IMR-90 (cell line): ENCODE measurements around the gene LPCAT2. TPM values are rescaled to one million over a fixed set of nuclear protein-coding genes. Genes with fewer than 3 reads are reported as not detected.

Experiments
- ATAC-seq: fragments of 200-7000 bp; cut with Tn5 transposase; 2 replicates; pipeline ENCODE4 v1.9.1; 2020; ENCODE audit warnings: low read depth, mild to moderate bottlenecking, moderate library complexity
- BruUV-seq: library from RNA; stranded (reverse); fragments of 400-500 nt; replicated peaks from 2 replicates; lab custom pipeline; 2021; lab: Mats Ljungman, UMichigan
- CTCF ChIA-PET: fragments of 300-600 bp; formaldehyde crosslinking; extraction: SDS; loops from one replicate; lab custom pipeline; 2021; ENCODE audit warnings: antibody characterized with exemption; lab: Yijun Ruan, JAX
- POLR2A ChIA-PET: fragments of 300-600 bp; sonication (Branson Sonifier 250); formaldehyde crosslinking; loops from one replicate; lab custom pipeline; 2022; ENCODE audit warnings: antibody characterized with exemption; ENCODE audit not compliant: unreplicated experiment; lab: Charles Lee
- DNase-seq: peaks from one replicate; pipeline ENCODE4 v3.0.0; 2013
- H2AFZ ChIP-seq: replicated peaks from 2 replicates; pipeline ENCODE3; 2013; ENCODE audit warnings: low read length, mild to moderate bottlenecking; ENCODE audit not compliant: poor library complexity
- H2AK5ac ChIP-seq: 2 replicates; pipeline ENCODE4 v1.6.1; 2013; ENCODE audit warnings: low read depth, low read length, inconsistent platforms
- H2AK9ac ChIP-seq: replicated peaks from 2 replicates; pipeline ENCODE3; 2013; ENCODE audit warnings: mild to moderate bottlenecking, low read depth, low read length, moderate library complexity; ENCODE audit not compliant: poor library complexity
- H2BK120ac ChIP-seq: 2 replicates; pipeline ENCODE4 v1.6.1; 2013; ENCODE audit warnings: low read depth, low read length, inconsistent platforms
- H2BK15ac ChIP-seq: 3 replicates; pipeline ENCODE4 v1.6.1; 2013; ENCODE audit warnings: low read depth, low read length, inconsistent platforms
- H2BK20ac ChIP-seq: 2 replicates; pipeline ENCODE4 v1.6.1; 2013; ENCODE audit warnings: low read depth, mild to moderate bottlenecking, inconsistent platforms, low read length, moderate library complexity
- H2BK5ac ChIP-seq: 2 replicates; pipeline ENCODE4 v1.6.1; 2013; ENCODE audit warnings: mild to moderate bottlenecking, low read depth, low read length, inconsistent platforms; ENCODE audit not compliant: poor library complexity, severe bottlenecking
- H3K14ac ChIP-seq: replicated peaks from 2 replicates; pipeline ENCODE4 v1.6.1; 2013; ENCODE audit warnings: low read depth, low read length, inconsistent platforms
- H3K18ac ChIP-seq: 2 replicates; pipeline ENCODE4 v1.6.1; 2013; ENCODE audit warnings: low read depth, low read length, control low read depth
- H3K23ac ChIP-seq: 2 replicates; pipeline ENCODE4 v1.6.1; 2013; ENCODE audit warnings: low read depth, low read length, inconsistent platforms
- H3K27ac ChIP-seq: 2 replicates; pipeline ENCODE4 v1.5.1; 2013; ENCODE audit warnings: mild to moderate bottlenecking, control low read depth, low read length; ENCODE audit not compliant: insufficient read depth
- H3K27me3 ChIP-seq: 2 replicates; pipeline ENCODE4 v1.6.1; 2013; ENCODE audit warnings: low read length; ENCODE audit not compliant: control insufficient read depth, insufficient read depth
- H3K36me3 ChIP-seq: 2 replicates; pipeline ENCODE4 v1.6.1; 2013; ENCODE audit warnings: low read length, mixed read lengths; ENCODE audit not compliant: control insufficient read depth, insufficient read depth
- H3K4ac ChIP-seq: 2 replicates; pipeline ENCODE4 v1.6.1; 2013; ENCODE audit warnings: low read depth, low read length, inconsistent platforms
- H3K4me1 ChIP-seq: 2 replicates; pipeline ENCODE4 v1.6.1; 2013; ENCODE audit warnings: low read length, mixed read lengths; ENCODE audit not compliant: control insufficient read depth, insufficient read depth
- H3K4me2 ChIP-seq: 2 replicates; pipeline ENCODE4 v1.6.1; 2013; ENCODE audit warnings: low read depth, mild to moderate bottlenecking, control low read depth, low read length, moderate library complexity
- H3K4me3 ChIP-seq: 2 replicates; pipeline ENCODE4 v1.5.1; 2013; ENCODE audit warnings: low read depth, mild to moderate bottlenecking, control low read depth, low read length, moderate library complexity; ENCODE audit not compliant: insufficient read depth
- H3K56ac ChIP-seq: 2 replicates; pipeline ENCODE4 v1.6.1; 2013; ENCODE audit warnings: low read length, inconsistent platforms; ENCODE audit not compliant: insufficient read depth; ENCODE audit errors: extremely low read depth
- H3K79me1 ChIP-seq, 2 experiments: 2 replicates each; pipeline ENCODE4 v1.6.1; 2013; ENCODE audit warnings: low read length in 2 of 2, inconsistent platforms in 1 of 2, low read depth in 1 of 2
- H3K9ac ChIP-seq: 2 replicates; pipeline ENCODE4 v1.6.1; 2013; ENCODE audit warnings: low read depth, low read length, control low read depth
- H3K9me1 ChIP-seq: 2 replicates; pipeline ENCODE4 v1.6.1; 2013; ENCODE audit warnings: low read length, inconsistent platforms; ENCODE audit not compliant: insufficient read depth
- H3K9me3 ChIP-seq: 2 replicates; pipeline ENCODE4 v1.6.1; 2013; ENCODE audit warnings: low read length; ENCODE audit not compliant: control insufficient read depth, insufficient read depth
- H4K20me1 ChIP-seq: 2 replicates; pipeline ENCODE4 v1.6.1; 2013; ENCODE audit warnings: low read length, inconsistent platforms; ENCODE audit not compliant: insufficient read depth
- H4K5ac ChIP-seq: 2 replicates; pipeline ENCODE4 v1.6.1; 2013; ENCODE audit warnings: mild to moderate bottlenecking, low read depth, low read length, control low read depth
- H4K8ac ChIP-seq, 2 experiments: 2 replicates each; pipeline ENCODE4 v1.6.1; 2013; ENCODE audit warnings: low read depth in 2 of 2, low read length in 2 of 2, control low read depth in 1 of 2, inconsistent platforms in 1 of 2
- H4K91ac ChIP-seq: 2 replicates; pipeline ENCODE4 v1.6.1; 2013; ENCODE audit warnings: low read depth, low read length, inconsistent platforms; ENCODE audit not compliant: insufficient read depth
- CEBPB ChIP-seq: IDR thresholded peaks from 2 replicates; pipeline ENCODE4 v1.6.1; 2012; ENCODE audit warnings: low read depth, low read length, improper control_type of control experiment
- MAFK ChIP-seq: IDR thresholded peaks from 2 replicates; pipeline ENCODE4 v1.6.1; 2012; ENCODE audit warnings: low read depth, low read length, improper control_type of control experiment
- MAZ ChIP-seq: IDR thresholded peaks from 2 replicates; pipeline ENCODE4 v1.6.1; 2012; ENCODE audit warnings: low read depth, mild to moderate bottlenecking, low read length, improper control_type of control experiment, moderate library complexity, borderline replicate concordance
- MXI1 ChIP-seq: IDR thresholded peaks from 2 replicates; pipeline ENCODE4 v1.6.1; 2012; ENCODE audit warnings: low read depth, mild to moderate bottlenecking, low read length, moderate library complexity, borderline replicate concordance
- NFE2L2 ChIP-seq: fragments of 150-350 bp; IDR thresholded peaks from 2 replicates; pipeline ENCODE4 v1.6.1; 2016; ENCODE audit warnings: low read depth, mild to moderate bottlenecking, low read length
- POLR2A ChIP-seq: IDR thresholded peaks from 2 replicates; pipeline ENCODE4 v1.6.1; 2012; ENCODE audit warnings: mild to moderate bottlenecking, low read depth, low read length
- RAD21 ChIP-seq: IDR thresholded peaks from 2 replicates; pipeline ENCODE4 v1.6.1; 2012; ENCODE audit warnings: low read length, improper control_type of control experiment
- RCOR1 ChIP-seq: IDR thresholded peaks from 2 replicates; pipeline ENCODE4 v1.6.1; 2012; ENCODE audit warnings: mild to moderate bottlenecking, low read length, improper control_type of control experiment; ENCODE audit not compliant: insufficient replicate concordance
- RFX5 ChIP-seq: IDR thresholded peaks from 2 replicates; pipeline ENCODE4 v1.8.0; 2012; ENCODE audit warnings: low read depth, mild to moderate bottlenecking, low read length, moderate library complexity
- SMC3 ChIP-seq: fragments of 150-350 bp; IDR thresholded peaks from 2 replicates; pipeline ENCODE4 v1.6.1; 2016; ENCODE audit warnings: low read depth, mild to moderate bottlenecking, antibody characterized with exemption, low read length, moderate library complexity
- WGBS, 2 experiments: methylation state at CpG; one replicate each; pipeline versions ENCODE4 v1.1.5 to v1.1.7; 2013; ENCODE audit warnings: missing lambda C conversion rate in 2 of 2; ENCODE audit not compliant: insufficient read length in 1 of 2; ENCODE audit errors: extremely low coverage in 2 of 2; 5-methylcytosine and 5-hydroxymethylcytosine counted together
- dilution Hi-C: fragments of 300-500 bp; cut with HindIII; formaldehyde crosslinking; loops from one replicate; pipeline ENCODE4 v1.14.3; 2018; ENCODE audit warnings: low sequenced_read_pairs; ENCODE audit not compliant: unreplicated experiment
- in situ Hi-C: fragments of 300-500 bp; cut with MboI; formaldehyde crosslinking; loops from 3 replicates; pipeline ENCODE4 v1.14.3; 2019; ENCODE audit warnings: low sequenced_read_pairs, inconsistent platforms, mixed read lengths
- intact Hi-C: fragments of 100-400 bp; cut with micrococcal nuclease; formaldehyde crosslinking; loops from 2 replicates; pipeline ENCODE4 v1.10.0; 2022
- polyA plus RNA-seq, 3 experiments: library from polyadenylated mRNA; depleted of rRNA; stranded (reverse); fragments of >200 nt; gene quantifications; 2 replicates each; pipeline ENCODE4 v1.2.3, GENCODE V29; 2012; ENCODE audit warnings: low replicate concordance in 1 of 3
- total RNA-seq: library from RNA; depleted of rRNA; stranded (reverse); fragments of >200 nt; gene quantifications from 2 replicates; pipeline ENCODE4 v1.2.3, GENCODE V29; 2012

Gene LPCAT2
- total and polyA plus RNA-seq, 2 of the 4 experiments (the other 2 are of a cell fraction) = 8.6 to 8.7 TPM

DNA sequence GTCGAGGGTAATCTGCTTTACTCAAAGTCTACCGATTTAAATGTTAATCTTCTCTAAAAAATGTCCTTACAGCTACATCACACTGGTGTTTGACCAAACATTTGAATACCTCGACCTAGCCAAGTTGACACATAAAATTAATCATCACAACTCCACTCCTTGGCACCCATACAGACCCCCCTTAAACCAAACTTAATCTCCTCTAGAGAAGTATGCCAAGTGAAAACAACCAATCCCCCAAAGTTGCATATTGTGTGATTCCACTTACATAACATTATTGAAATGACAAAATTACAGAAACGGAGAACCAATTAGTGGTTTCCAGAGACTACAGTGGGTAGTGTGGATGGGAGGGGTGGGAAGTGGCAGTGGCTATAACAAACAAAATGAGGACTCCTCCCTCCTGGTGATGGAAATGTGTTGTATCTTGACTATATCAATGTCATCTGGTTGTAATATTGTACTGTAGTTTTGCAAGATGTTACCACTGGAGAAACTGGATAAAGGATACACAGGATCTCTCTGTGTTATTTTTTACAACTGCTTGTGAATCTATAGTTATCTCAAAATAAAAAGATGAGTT, 97.0 kb downstream of the LPCAT2 start:
- Histone ChIP-seq H3K4me3 (no peak overlapping the region), H2BK15ac (no peak overlapping the region), H3K27ac (no peak overlapping the region), H3K36me3 (no peaks in the 10 kb centered on the region), H3K9me1 (no peaks in the 10 kb centered on the region), H4K5ac (no peak overlapping the region), H3K56ac (no peak overlapping the region), H4K8ac (no peak overlapping the region), H4K91ac (no peak overlapping the region), H3K27me3 (no peaks in the 10 kb centered on the region; the same call in 1 of the 2 replicates), H3K23ac (no peak overlapping the region), H3K9me3 (no peaks in the 10 kb centered on the region), H3K18ac (no peak overlapping the region), H2BK5ac (no peak overlapping the region), H2AK5ac (no peak overlapping the region), H2BK20ac (no peak overlapping the region), H3K9ac (no peak overlapping the region), H3K14ac (no peak overlapping the region), H3K4me1 (no peaks in the 10 kb centered on the region), H2AFZ (no peak overlapping the region), H3K79me1 (no peaks in the 10 kb centered on the region), H3K4ac (no peak overlapping the region), H3K4me2 (no peak overlapping the region), H2BK120ac (no peak overlapping the region), H2AK9ac (no peak overlapping the region), H4K20me1 (no peaks in the 10 kb centered on the region)
- dilution Hi-C loops (no loop called here), intact Hi-C loops (no loop called here), in situ Hi-C loops (no loop called here)
- BruUV-seq = no TSS peak
- 22% methylated on average over 3 of the region's 4 CpGs; no CpG with 5 or more reads in 1 of the 2 experiments for WGBS, 2 experiments
- ChIA-PET POLR2A (no interaction called here), CTCF (no interaction called here)
- TF ChIP-seq MAFK = no peak
- no peak for TF ChIP-seq CEBPB
- TF ChIP-seq MXI1 = no peak
- no peak for TF ChIP-seq RCOR1
- TF ChIP-seq SMC3 = no peak
- TF ChIP-seq RAD21 = no peak
- no peak for TF ChIP-seq POLR2A
- TF ChIP-seq MAZ = no peak
- no peak for TF ChIP-seq RFX5
- no peak for TF ChIP-seq NFE2L2
- ATAC-seq (no peak), DNase-seq (no peak)
